ENCODE data around the gene MVD.

DNA sequence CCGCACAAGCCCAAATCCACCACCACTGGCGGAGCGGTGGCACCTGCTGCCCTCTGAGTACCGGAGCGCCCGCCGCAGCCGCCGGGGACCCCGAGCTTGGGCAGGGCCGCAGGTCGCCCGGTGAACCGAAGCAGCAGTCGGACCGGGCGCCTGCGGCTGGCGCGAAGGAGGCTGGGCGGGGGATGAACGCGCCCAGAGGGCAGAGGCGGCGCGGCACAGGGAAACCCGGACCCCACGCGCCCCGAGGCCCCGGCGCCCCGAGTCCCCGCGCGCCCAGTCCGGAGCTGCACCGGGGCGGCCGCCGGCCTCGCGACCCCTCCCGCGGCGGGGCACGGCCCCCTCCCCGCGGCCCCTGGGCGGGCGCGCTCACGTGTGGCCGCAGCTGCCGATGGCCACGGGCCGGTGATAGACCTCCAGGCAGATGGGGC, 42.9 kb upstream of the MVD start:
- no peak for TF ChIP-seq RCOR1 (IDR thresholded peaks at IDR 0.05; ENCODE audit: insufficient replicate concordance, low read length)
- TF ChIP-seq, protein P1, sequence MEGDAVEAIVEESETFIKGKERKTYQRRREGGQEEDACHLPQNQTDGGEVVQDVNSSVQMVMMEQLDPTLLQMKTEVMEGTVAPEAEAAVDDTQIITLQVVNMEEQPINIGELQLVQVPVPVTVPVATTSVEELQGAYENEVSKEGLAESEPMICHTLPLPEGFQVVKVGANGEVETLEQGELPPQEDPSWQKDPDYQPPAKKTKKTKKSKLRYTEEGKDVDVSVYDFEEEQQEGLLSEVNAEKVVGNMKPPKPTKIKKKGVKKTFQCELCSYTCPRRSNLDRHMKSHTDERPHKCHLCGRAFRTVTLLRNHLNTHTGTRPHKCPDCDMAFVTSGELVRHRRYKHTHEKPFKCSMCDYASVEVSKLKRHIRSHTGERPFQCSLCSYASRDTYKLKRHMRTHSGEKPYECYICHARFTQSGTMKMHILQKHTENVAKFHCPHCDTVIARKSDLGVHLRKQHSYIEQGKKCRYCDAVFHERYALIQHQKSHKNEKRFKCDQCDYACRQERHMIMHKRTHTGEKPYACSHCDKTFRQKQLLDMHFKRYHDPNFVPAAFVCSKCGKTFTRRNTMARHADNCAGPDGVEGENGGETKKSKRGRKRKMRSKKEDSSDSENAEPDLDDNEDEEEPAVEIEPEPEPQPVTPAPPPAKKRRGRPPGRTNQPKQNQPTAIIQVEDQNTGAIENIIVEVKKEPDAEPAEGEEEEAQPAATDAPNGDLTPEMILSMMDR (conservative IDR thresholded peaks at IDR 0.05; ENCODE audit: low read depth, low read length): no peak
- TF ChIP-seq POLR2A (IDR thresholded peaks at IDR 0.05; ENCODE audit: low read depth, low read length): no peak
- TF ChIP-seq MXI1 (IDR thresholded peaks at IDR 0.05; ENCODE audit: borderline replicate concordance, low read depth, low read length): no peak
- TF ChIP-seq MAFK (IDR thresholded peaks at IDR 0.05; ENCODE audit: low read depth, low read length): no peak
- no peak for TF ChIP-seq NFE2L2 (IDR thresholded peaks at IDR 0.05; ENCODE audit: low read depth, low read length)
- no peak for TF ChIP-seq CHD1 (IDR thresholded peaks at IDR 0.05; ENCODE audit: low read depth, low read length)
- no peak for TF ChIP-seq CEBPB (IDR thresholded peaks at IDR 0.05; ENCODE audit: low read depth, low read length)
- TF ChIP-seq RFX5 (IDR thresholded peaks at IDR 0.05; ENCODE audit: low read depth, low read length): no peak
- TF ChIP-seq, protein P2, sequence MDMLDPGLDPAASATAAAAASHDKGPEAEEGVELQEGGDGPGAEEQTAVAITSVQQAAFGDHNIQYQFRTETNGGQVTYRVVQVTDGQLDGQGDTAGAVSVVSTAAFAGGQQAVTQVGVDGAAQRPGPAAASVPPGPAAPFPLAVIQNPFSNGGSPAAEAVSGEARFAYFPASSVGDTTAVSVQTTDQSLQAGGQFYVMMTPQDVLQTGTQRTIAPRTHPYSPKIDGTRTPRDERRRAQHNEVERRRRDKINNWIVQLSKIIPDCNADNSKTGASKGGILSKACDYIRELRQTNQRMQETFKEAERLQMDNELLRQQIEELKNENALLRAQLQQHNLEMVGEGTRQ (IDR thresholded peaks at IDR 0.05; ENCODE audit: low read depth, low read length): no peak
- TF ChIP-seq MAZ (IDR thresholded peaks at IDR 0.05; ENCODE audit: borderline replicate concordance, low read depth, low read length): no peak
- TF ChIP-seq SMC3 (IDR thresholded peaks at IDR 0.05; ENCODE audit: low read depth, low read length): no peak
- no peak for TF ChIP-seq RAD21 (IDR thresholded peaks at IDR 0.05; ENCODE audit: low read length)
- no peak for TF ChIP-seq FOS (IDR thresholded peaks at IDR 0.05; ENCODE audit: low read depth, low read length)
